ENCODE measurements around the gene CUL1. TPM values are rescaled to one million over a fixed set of nuclear protein-coding genes. Genes with fewer than 3 reads are reported as not detected.

CUL1 gene
- total RNA-seq, 1 experiment from 2014 or later: 72.3 TPM

- H3K9me3 ChIP-seq (ENCODE audit: control insufficient read depth, low read depth, low read length): no peaks in the 10 kb centered on the region
- no peaks in the 10 kb centered on the region for H4K20me1 ChIP-seq (ENCODE audit: control insufficient read depth, insufficient read depth, insufficient read length)
- H3K18ac ChIP-seq (ENCODE audit: insufficient read length, low read depth, low read length): no peak overlapping the region
- no peak overlapping the region for H2BK12ac ChIP-seq (ENCODE audit: insufficient read length, low read depth, low read length)
- Mint-ChIP-seq H3K27ac (no peak overlapping the region), H3K27me3 (ENCODE audit: low read depth) (no peaks in the 10 kb centered on the region), H3K4me3 (no peak overlapping the region), H3K9me3 (no peaks in the 10 kb centered on the region), H3K36me3 (ENCODE audit: insufficient read depth in 1 of 3, low read depth in 3 of 3) (no peaks in the 10 kb centered on the region), H3K4me1 (peaks cover 0 to 3% of the 10 kb centered on the region in 2 experiments; a peak in 1 of 4 replicates)
- no peaks in the 10 kb centered on the region for H3K23me2 ChIP-seq (ENCODE audit: insufficient read length, low read depth, low read length, poor library complexity, severe bottlenecking)
- H3K4me2 ChIP-seq (ENCODE audit: insufficient read depth, insufficient read length, low read length): no peak overlapping the region
- H3K27ac ChIP-seq (ENCODE audit: insufficient read length, low read depth, low read length): no peak overlapping the region
- no peak overlapping the region for H2AFZ ChIP-seq (ENCODE audit: low read length)
- no peak overlapping the region for H3T11ph ChIP-seq (ENCODE audit: low read length)
- H3K4ac ChIP-seq (ENCODE audit: low read depth, low read length): no peak overlapping the region
- H2BK20ac ChIP-seq (ENCODE audit: low read depth, low read length, poor library complexity, severe bottlenecking): no peak overlapping the region
- H2BK120ac ChIP-seq (ENCODE audit: low read depth, low read length, poor library complexity, severe bottlenecking): no peak overlapping the region
- H3K14ac ChIP-seq (ENCODE audit: insufficient read depth, low read length): no peak overlapping the region
- no peak overlapping the region for H4K8ac ChIP-seq (replicated peaks; ENCODE audit: insufficient read length, low read depth, low read length)
- no peaks in the 10 kb centered on the region for H3K79me1 ChIP-seq (ENCODE audit: insufficient read depth, low read depth, low read length, poor library complexity, severe bottlenecking)
- no CpG with 5 or more reads among the region's 4 CpGs for WGBS (ENCODE audit: extremely low coverage, insufficient read length, low lambda C conversion rate)
- no peak overlapping the region for H2BK15ac ChIP-seq (ENCODE audit: low read depth, low read length)
- no peak overlapping the region for H4K91ac ChIP-seq (ENCODE audit: insufficient read length, low read depth, low read length)
- H3K56ac ChIP-seq (ENCODE audit: insufficient read length, low read depth, low read length): no peak overlapping the region
- no peaks in the 10 kb centered on the region for H3K4me1 ChIP-seq (ENCODE audit: insufficient read depth, low read length)
- H3K23ac ChIP-seq (ENCODE audit: insufficient read length, low read depth, low read length): no peak overlapping the region
- no peak for DNase-seq
- no peak overlapping the region for H3K9ac ChIP-seq (ENCODE audit: extremely low read depth, insufficient read length, low read length)
- TF ChIP-seq CTCF (conservative IDR thresholded peaks at IDR 0.05): no peak
- no peak overlapping the region for H2AK5ac ChIP-seq (ENCODE audit: insufficient read length, low read length)
- no peak overlapping the region for H4K5ac ChIP-seq (ENCODE audit: insufficient read length, low read depth, low read length)
- H3K27me3 ChIP-seq (ENCODE audit: insufficient read depth, low read length): no peaks in the 10 kb centered on the region
- no peak overlapping the region for H2BK5ac ChIP-seq (ENCODE audit: insufficient read length, low read length)
- H3K79me2 ChIP-seq (ENCODE audit: insufficient read depth, low read length): no peaks in the 10 kb centered on the region
Observed at GRCh38 chr7:148650232-148650858, 48.4 kb upstream of the CUL1 start.
